Activated naive CD4-positive, alpha-beta T cell treated with anti-CD3 and anti-CD28 coated beads, Interleukin-2, amount 50 U/mL, for 24 hours (primary cell): Measurements from ENCODE around the gene CTRB2.

ENCODE experiments used
- H3K27ac Mint-ChIP-seq: one replicate; pipeline ENCODE4 v1.8.0; 2021; ENCODE audit warnings: mild to moderate bottlenecking, mixed read lengths
- H3K27me3 Mint-ChIP-seq: one replicate; pipeline ENCODE4 v1.8.0; 2021; ENCODE audit warnings: mixed read lengths
- H3K36me3 Mint-ChIP-seq: one replicate; pipeline ENCODE4 v1.8.0; 2021; ENCODE audit warnings: mixed read lengths
- H3K4me1 Mint-ChIP-seq: one replicate; pipeline ENCODE4 v1.8.0; 2021; ENCODE audit warnings: mixed read lengths
- H3K4me3 Mint-ChIP-seq: one replicate; pipeline ENCODE4 v1.8.0; 2021; ENCODE audit warnings: mild to moderate bottlenecking, mixed read lengths
- H3K9me3 Mint-ChIP-seq: one replicate; pipeline ENCODE4 v1.8.0; 2021; ENCODE audit warnings: mixed read lengths

Gene CTRB2

DNA sequence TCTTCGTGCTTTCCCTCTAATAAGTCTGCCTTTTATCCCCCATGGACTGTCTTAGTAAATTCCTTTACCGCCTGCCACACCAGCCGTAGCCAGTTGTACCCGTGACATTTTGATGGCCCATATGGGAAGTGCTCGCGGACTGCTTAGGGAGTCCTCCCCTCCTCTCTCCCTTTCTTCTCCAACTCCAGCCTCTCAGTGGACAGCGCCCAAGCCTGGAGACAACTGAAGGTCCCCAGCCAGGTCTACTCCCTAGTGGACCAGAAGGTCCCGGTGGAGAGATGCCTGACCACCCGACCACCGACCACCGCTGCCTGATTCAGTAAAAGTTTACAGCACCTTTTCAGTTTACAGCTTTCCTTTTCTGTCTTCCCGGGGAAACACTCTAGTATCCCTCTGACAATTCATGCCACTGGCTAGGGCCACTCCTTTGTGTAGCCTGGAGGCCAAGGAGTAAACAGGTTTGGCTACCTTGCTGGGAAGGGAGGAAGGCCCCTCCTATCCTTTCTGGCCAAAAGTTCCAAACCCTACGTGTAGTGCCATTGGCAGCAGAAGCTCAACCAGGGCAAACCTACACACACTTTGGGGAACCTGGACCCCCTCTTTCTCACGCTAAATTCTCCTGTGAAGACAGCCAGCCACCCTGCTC is 18.0 kb downstream of the CTRB2 start:
- Mint-ChIP-seq H3K4me3 (no peak overlapping the region), H3K9me3 (no peaks in the 10 kb centered on the region), H3K4me1 (no peaks in the 10 kb centered on the region), H3K27me3 (no peaks in the 10 kb centered on the region), H3K27ac (no peak overlapping the region), H3K36me3 (no peaks in the 10 kb centered on the region)

DNA sequence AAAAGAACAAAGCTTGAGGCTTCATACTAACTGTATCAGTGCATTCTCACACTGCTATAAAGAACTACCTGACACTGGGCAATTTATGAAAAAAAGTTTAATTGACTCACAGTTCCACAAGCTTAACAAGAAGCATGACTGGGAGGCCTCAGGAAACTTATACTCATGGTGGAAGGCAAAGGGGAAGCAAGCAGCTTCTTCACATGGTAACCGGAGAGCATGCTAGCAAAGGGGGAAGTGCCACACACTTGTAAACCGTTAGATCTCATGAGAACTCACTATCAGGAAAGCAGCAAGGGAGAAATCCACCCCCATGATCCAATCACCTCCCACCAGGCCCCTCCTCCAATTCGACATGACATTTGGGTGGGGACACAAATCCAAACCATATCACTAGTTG is 25.3 kb downstream of the CTRB2 start:
- H3K4me1 Mint-ChIP-seq, result no peaks in the 10 kb centered on the region

DNA sequence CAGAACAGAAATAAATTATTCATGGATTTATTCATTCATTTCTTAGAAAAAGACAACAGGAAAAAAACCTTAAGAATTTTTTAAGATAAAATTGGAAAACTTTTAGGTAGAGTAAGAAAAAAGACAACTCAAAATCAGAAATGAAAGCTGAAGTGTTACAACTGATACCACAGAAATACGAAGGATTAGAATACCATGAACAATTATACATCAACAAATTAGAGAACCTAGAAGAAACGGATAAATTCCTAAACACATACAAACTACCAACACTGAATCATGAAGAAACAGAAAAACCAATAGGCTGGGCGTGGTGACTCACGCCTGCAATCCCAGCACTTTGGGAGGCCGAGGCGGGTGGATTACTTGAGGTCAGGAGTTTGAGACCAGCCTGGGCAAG is 27.8 kb downstream of the CTRB2 start:
- Mint-ChIP-seq H3K27me3 (no peaks in the 10 kb centered on the region), H3K4me3 (no peak overlapping the region), H3K9me3 (peaks cover 16% of the 10 kb centered on the region), H3K36me3 (peaks cover 9% of the 10 kb centered on the region), H3K4me1 (no peaks in the 10 kb centered on the region), H3K27ac (no peak overlapping the region)

More for the DNA sequence above, 25.3 kb downstream of the CTRB2 start:
- peaks cover 12% of the 10 kb centered on the region for H3K9me3 Mint-ChIP-seq
- no peaks in the 10 kb centered on the region for H3K27me3 Mint-ChIP-seq
- H3K4me3 Mint-ChIP-seq, result no peak overlapping the region
- peaks cover 3% of the 10 kb centered on the region for H3K36me3 Mint-ChIP-seq
- H3K27ac Mint-ChIP-seq, result no peak overlapping the region

DNA sequence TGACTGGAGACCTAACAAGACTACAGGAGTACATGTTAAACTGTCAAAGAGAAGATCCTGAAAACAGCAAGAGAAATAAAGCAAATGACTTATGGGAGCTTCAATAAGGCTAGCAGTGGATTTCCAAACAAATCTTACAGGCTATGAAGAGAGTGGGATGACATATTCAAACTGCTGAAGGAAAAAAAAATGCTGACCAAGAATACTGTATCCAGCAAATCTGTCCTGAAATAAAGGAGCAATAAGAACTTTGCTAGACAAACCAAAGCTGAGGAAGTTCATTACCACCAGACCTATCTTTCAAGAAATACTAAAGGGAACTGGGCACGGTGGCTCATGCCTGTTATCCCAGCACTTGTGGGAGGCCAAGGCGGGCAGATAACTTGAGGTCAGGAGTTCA is 30.0 kb downstream of the CTRB2 start:
- Mint-ChIP-seq H3K4me1 (no peaks in the 10 kb centered on the region), H3K27ac (no peak overlapping the region), H3K36me3 (peaks cover 26% of the 10 kb centered on the region), H3K9me3 (peaks cover 36% of the 10 kb centered on the region), H3K27me3 (no peaks in the 10 kb centered on the region), H3K4me3 (no peak overlapping the region)

DNA sequence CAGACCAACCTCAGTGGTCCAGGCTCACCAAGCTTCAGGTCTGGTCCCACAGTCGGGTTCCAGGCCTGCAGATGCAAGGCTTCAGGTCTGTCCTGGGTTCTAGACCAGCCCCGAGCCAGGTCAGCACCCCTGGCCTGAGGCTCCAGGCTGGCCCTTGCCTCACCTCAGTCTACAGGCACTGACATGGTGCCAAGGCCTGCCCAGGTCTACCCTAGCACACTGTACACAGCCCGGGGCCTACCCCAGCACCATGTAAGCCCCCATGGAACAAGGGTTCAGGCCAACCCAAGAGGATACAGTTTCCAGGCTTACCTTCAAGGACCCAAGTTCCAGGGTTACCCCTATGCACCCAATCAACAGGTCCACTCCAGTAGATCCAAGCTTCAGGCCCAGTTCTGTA is 31.9 kb downstream of the CTRB2 start:
- H3K27me3 Mint-ChIP-seq, result no peaks in the 10 kb centered on the region
- H3K9me3 Mint-ChIP-seq, result peaks cover 39% of the 10 kb centered on the region
- no peak overlapping the region for H3K27ac Mint-ChIP-seq
- peaks cover 38% of the 10 kb centered on the region for H3K36me3 Mint-ChIP-seq
- H3K4me1 Mint-ChIP-seq, result no peaks in the 10 kb centered on the region
- no peak overlapping the region for H3K4me3 Mint-ChIP-seq

DNA sequence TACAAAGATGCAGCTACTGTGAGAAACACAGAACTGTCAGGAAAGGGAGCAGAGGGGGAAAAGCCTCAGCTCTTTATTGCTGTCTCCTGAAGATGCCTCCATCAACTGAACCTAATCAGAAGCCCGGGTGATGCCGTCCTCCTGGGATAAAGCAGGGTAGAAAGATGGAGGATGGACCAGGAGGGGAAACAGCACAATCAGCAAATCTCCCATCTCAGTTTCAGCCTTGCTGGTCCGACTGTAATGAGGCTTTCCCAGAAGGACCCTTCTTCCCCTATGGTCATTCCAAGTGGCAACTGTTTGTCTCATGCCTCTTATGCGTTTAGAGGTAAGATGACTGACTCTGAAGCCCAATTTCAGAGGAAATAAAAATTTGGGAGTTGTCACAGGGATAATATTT is 34.4 kb downstream of the CTRB2 start:
- Mint-ChIP-seq H3K4me1 (no peaks in the 10 kb centered on the region), H3K36me3 (peaks cover 61% of the 10 kb centered on the region), H3K27ac (no peak overlapping the region), H3K27me3 (no peaks in the 10 kb centered on the region), H3K9me3 (peaks cover 44% of the 10 kb centered on the region), H3K4me3 (no peak overlapping the region)

DNA sequence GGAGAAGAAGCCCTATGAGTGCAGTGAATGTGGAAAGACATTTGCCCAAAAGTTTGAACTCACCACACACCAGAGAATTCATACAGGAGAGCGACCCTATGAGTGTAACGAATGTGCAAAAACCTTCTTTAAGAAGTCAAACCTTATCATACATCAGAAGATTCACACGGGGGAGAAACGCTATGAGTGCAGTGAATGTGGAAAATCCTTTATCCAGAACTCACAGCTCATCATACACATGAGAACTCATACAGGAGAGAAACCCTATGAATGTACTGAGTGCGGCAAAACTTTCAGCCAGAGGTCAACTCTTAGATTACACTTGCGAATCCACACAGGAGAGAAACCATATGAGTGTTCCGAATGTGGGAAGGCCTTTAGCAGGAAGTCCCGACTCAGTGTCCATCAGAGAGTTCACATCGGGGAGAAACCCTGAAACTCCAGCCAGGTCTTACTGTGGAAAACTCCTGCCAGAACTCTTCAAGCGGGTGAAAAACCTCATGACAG is 37.0 kb downstream of the CTRB2 start:
- H3K27me3 Mint-ChIP-seq, result no peaks in the 10 kb centered on the region
- H3K4me3 Mint-ChIP-seq, result no peak overlapping the region
- no peak overlapping the region for H3K27ac Mint-ChIP-seq
- H3K4me1 Mint-ChIP-seq, result no peaks in the 10 kb centered on the region
- peaks cover 37% of the 10 kb centered on the region for H3K9me3 Mint-ChIP-seq
- peaks cover 67% of the 10 kb centered on the region for H3K36me3 Mint-ChIP-seq

DNA sequence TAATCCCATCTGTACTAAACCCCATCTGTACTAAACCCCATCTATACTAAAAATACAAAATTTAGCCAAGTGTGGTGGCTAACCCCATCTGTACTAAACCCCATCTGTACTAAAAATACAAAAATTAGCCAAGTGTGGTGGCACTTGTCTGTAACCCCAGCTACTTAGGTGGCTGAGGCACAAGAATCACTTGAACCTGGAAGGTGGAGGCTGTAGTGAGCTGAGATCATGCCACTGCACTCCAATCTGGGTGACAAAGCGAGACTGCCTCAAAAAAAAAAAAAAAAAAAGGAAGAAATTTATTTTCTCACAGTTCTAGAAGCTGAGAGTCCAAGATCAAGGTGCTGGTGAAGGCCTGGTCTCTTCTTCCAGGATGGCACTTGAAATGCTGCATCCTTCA is 46.6 kb downstream of the CTRB2 start:
- Mint-ChIP-seq H3K4me1 (no peaks in the 10 kb centered on the region), H3K9me3 (no peaks in the 10 kb centered on the region), H3K36me3 (peaks cover 38% of the 10 kb centered on the region), H3K4me3 (no peak overlapping the region), H3K27me3 (no peaks in the 10 kb centered on the region), H3K27ac (no peak overlapping the region)
